Measurements from ENCODE around the gene POLK.
"Not testable (repeated sequence)": the region's sequence is repeated elsewhere in the genome, so short reads cannot be mapped to it uniquely, and the experiment has no call there.

The POLK gene

DNA sequence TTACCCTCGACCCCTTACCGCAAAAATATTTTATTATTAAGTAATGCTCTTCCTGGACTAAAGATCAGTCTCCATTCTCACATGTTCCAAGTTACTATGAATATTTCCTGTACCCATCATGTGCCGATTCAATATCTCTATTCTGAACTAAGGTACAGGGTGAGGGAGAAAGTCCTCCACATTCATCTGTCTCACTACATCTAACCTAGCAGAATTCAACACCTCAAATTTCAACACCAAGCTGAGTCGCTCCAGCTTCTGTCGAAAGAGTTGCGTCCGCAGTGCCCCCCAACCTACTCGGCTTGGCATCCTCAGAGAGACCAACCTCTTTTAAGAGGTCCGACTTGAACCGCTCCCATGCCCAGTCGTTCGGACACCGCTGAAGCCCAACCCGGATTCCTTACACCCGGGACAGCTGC lies 1.3 kb upstream of the POLK start:
- in situ Hi-C loops (cut with HindIII; ENCODE audit: low sequenced_read_pairs): no loop called here

DNA sequence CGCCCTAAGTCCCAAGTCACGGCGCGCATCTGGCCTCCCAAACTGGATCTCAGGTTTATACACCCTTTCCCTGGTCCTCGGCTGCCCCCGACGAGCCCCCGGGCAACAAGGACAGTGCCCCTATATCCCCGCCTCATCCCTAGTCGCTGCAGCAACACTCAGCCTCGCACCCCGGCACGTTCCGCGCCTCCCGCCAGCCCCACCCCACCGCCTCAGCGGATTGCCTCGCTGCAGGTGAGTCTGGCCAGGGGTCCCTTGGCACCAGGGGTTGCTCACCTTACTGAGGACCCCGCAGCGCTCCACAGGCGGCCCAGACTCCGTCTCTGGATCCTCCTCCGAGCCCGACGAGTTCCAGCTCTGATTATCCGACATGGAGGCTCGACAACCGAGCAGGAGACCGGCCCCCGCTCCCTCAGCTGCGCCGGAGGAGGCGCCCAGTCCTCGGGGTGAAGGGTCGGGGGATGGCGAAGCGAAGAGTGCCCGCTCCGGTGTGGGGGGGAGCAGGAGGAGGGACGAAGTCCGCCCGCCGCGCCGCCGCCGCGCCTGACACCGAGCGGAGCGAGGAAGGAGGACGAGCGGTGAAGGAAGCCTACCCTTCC lies 756 bp upstream of the POLK start:
- in situ Hi-C loops (cut with HindIII; ENCODE audit: low sequenced_read_pairs): no loop called here

DNA sequence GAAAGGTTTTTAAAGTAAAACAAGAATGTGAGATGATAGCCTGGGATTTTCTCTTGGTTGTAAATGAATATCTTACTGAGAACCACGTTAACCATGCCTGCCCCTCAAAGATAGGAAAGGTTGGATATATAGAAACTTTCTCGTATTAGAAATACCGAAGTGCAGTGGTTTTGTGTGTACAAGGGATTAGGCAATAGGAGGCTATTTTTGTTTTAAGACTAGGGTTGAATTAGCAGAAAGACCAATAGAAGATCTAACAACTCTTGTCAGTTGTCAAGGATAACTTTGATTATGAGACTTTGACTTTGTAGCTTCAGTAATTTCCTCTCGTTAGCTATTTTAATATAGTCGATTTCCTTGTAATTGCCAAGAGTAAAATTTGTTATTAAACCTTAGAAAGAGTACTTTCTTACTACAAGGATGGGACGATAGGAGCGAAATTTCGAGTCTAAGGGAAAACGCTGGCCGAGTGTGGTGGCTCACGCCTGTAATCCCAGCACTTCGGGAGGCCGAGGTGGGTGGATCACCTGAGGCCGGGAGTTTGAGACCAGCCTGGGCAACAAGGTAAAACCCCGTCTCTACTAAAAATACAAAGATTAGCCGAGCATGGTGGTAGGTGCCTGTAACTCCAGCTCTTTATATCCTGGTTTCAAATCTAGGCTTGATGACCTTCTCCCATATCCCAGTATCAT lies 838 bp downstream of the POLK start:
- in situ Hi-C loops (cut with HindIII; ENCODE audit: low sequenced_read_pairs): no loop called here

DNA sequence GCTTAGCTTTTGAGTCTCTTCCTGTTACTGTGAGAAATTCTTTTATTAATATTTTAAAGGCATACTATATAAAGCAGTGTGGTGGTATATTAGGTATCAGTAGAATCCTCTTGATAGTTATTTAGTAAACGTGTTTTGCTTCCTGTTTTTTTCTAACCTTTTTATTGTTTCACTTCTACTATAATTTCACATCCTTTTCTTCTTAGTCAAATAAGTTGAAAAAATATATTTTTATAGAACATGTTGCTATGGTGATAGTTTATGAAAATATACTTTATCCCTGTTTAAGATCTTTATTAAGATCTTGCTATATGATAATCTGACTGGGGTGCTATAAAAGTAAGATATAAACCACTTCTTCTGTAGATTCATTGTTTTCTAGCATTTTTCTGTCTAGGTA lies 2.1 kb downstream of the POLK start:
- in situ Hi-C loops (cut with HindIII; ENCODE audit: low sequenced_read_pairs): no loop called here

DNA sequence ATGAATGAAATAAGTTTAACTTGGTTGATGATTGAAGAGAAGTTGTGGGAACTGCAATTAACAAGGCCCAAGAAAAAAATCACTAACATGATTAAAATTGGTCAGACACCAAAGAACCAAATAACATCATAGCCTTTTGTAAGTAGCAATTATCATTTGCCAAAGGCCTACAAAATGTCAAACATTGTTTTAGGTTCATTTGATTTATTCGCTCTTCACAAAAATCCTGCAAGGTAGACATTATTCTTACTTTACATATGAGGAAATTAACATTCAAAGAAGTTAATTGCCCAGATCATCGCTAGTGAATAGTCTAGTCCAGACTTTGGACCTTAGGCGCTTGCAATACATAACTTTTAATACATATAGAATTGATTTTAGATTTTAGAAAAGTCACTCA lies 2.6 kb downstream of the POLK start:
- in situ Hi-C loops (cut with HindIII; ENCODE audit: low sequenced_read_pairs): no loop called here

DNA sequence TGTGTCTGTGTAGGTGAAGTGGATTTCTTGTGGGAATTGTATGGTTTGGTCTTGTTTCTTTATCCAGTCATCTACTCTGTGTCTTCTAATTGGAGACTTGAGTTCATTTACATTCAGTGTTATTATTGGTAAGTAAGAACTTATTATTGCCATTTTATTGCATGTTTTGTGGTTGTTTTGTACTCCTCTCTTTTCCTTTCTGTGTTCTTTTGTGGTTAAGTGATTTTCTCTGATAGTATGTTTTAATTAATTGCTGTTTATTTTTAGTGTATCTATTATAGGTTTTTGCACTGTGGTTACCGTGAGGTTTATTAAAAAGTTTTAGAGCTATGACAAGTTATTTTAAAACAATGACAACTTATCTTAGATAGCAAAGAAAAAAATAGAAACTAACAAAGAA lies 8.1 kb downstream of the POLK start:
- in situ Hi-C loops (cut with HindIII; ENCODE audit: low sequenced_read_pairs): no loop called here

DNA sequence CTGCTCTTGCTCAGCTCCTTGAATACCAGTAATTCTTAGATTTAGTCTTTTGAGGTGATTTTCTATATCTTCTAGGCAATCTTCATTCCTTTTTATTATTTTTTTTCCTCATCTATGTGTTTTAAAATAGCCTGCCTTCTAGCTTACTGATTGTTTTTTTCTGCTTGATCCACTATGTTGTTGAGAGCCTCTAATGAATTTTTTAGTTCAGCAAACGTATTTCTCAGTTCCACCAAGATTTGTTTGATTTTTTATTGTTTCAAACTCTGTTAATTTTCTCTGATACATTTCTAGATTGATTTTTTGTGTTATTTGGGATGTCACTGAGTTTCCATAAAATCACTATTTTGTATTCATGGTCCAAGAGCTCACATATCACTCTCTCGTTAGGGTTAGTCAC lies 9.5 kb downstream of the POLK start:
- in situ Hi-C loops (cut with HindIII; ENCODE audit: low sequenced_read_pairs): no loop called here

DNA sequence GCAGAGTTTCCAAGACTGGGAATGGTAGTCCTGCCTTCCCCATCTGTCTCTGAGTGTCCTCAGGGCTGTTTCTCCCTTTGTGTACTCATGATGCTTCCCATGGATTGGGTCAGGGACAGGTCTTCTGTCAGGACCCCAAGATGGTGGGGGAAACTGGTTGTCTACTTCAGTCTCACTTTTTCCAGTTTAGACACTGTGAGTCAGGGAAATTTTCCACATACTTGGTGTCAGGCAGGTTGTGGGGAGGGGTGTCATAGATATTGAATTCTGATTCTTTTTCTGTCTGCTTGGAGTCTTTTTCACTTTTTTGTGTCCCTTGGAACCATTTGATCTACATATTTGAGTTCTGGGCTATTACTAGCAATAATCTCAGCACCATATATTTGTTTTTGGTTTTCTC lies 10.3 kb downstream of the POLK start:
- in situ Hi-C loops (cut with HindIII; ENCODE audit: low sequenced_read_pairs): no loop called here

DNA sequence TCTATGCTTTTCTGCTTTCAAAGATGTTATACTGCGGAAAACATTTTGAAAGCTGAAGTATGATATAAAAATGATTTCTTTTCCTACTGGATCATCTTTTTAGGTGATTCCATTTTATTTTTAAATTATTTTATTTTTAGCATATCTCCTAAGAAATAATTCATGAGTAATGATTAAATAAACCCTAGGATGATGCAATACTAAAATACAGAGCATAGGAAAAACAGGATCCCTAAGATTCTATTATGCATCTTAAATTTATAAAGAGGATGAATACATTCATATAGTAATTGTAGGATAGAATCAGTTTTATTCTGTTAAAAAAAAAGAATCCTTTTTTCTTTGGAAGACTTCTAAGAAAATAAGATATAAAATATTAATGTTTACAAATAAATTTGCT lies 10.9 kb downstream of the POLK start:
- in situ Hi-C loops (cut with HindIII; ENCODE audit: low sequenced_read_pairs): no loop called here

DNA sequence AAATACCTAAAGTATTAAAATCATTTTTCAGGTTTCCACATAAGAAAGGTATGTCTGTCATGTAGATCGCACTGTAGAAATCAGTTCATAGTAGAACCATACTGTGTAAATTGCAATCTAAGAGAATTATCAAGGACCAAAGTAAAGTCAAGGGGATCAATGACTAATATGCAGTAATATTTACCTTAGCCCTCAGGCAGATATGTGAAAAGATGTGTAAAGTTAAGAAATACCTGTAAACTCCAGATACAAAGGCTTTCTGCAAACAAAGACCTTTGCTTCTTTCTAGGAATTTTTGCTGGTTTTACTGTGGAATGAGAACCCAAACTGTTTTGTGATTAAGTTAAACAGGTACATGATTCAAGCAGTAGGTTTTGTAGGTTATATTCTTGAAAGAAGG lies 11.6 kb downstream of the POLK start:
- in situ Hi-C loops (cut with HindIII; ENCODE audit: low sequenced_read_pairs): no loop called here

DNA sequence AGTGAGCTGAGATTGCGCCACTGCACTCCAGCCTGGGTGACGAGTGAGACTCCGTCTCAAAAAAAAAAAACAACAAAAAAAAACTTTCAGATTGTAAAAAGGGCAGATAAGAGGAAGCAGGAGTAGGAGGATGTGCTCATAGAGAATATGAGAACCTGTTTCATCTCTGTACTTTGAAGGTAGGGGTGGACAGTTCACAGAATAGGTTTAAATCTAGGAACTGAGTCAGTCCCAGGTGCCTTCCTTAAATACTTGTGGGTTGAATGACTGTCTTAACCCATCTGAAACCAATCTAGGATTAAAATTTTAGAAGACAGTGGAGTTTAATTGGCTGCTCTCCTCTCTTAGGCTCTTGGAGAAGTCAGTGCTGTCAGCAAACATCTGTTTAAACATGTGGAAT lies 12.4 kb downstream of the POLK start:
- in situ Hi-C loops (cut with HindIII; ENCODE audit: low sequenced_read_pairs): no loop called here

DNA sequence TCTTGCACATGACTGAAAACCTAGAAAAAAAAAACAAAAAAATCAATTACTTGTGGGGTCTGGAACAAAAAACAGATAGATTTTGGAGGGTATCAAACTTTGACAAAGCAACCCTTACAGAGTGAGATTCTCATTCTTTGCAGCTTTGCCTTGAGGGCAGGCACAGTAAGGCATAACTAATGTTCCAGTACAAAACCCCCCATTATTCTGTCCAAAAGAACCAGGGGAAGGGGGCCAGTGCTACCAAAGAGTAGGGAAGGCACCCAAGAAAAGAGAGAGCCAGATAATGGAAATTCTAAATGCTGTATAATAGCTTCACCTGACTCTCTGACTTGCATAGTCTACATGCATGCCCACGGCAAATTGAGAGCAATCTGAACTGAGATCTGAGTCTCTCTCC lies 12.9 kb downstream of the POLK start:
- in situ Hi-C loops (cut with HindIII; ENCODE audit: low sequenced_read_pairs): no loop called here

DNA sequence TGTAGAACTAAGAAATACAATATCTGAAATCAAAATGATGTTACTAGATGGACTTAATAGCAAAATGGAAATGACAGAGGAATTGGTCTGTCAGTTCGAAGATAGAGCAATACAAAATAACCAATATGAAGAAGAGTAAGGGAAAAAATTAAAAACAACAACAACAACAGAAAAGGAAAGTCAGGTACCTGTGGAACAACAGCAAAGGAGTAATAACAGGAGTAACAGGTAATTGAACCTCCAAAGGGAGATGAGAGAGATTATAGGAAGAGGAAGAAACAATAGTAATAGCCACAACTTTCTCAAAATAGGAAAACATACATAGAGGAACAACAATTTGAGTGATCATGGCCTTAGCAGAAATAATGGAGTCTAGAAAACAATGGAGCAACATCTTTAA lies 13.7 kb downstream of the POLK start:
- in situ Hi-C loops (cut with HindIII; ENCODE audit: low sequenced_read_pairs): no loop called here

DNA sequence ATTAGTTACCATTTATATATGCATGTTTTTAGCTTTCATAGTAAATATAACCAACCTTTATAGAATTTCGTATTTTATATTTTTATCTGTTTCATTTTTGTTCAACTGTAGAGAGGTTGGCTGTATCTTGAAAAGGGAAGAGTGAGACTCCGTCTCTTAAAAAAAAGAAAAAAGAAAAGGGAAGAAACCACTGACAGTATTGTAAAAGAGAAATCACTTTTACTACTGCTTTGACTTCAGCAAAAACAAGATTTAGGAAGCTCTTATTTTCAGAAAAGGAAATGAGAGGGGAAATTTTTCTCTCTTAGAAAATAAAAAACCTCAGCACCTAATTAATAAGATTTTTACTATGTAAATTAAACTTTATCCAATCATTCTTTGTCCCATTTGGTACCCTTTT lies 14.4 kb downstream of the POLK start:
- in situ Hi-C loops (cut with HindIII; ENCODE audit: low sequenced_read_pairs): no loop called here

DNA sequence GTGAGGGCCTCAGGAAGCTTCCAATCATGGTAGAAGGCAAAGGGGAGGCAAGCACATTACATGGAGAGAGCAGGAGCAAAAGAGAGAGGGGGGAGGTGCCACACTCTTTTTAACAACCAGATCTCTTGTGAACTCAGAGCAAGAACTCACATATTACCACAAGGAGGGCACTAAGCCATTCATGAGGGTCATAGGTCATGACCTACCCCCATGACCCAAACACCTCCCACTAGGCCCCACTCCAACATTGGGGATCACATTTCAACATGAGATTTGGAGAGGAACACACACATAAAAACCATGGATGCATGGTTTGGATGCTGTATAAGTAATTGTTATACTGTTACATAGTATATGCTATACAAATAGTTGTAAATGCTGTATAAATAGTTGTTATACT lies 17.5 kb downstream of the POLK start:
- in situ Hi-C loops (cut with HindIII; ENCODE audit: low sequenced_read_pairs): no loop called here

DNA sequence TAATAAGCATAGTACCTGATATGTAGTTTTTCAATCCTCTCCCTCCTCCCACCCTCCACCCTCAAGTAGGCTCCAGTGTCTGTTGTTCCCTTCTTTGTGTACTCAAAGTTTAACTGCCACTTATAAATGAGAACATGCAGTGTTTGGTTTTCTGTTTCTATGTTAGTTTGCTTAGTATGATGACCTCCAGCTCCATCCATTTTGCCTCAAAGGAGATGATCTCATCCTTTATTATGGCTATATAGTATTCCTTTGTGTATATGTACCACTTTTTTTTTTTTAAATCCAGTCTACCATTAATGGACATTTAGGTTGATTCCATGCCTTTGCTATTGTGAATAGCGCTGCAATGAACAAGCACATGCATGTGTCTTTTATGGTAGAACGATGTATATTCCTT lies 20.5 kb downstream of the POLK start:
- in situ Hi-C loops (cut with HindIII; ENCODE audit: low sequenced_read_pairs): no loop called here

DNA sequence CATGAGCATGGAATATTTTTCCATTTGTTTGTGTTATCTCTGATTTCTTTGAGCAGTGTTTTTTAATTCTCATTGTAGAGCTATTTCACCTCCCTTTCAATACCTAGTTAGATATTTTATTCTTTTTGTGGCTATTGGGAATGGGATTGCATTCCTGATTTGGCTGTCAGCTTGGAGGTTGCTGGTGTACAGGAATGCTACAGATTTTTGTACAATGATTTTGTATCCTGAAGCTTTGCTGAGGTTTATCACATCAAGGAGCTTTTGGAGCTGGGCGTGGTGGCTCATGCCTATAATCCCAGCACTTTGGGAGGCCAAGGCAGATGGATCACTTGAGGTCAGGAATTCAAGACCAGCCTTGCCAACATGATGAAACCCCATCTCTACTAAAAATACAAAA lies 22.0 kb downstream of the POLK start:
- in situ Hi-C loops (cut with HindIII; ENCODE audit: low sequenced_read_pairs): not testable (repeated sequence)

DNA sequence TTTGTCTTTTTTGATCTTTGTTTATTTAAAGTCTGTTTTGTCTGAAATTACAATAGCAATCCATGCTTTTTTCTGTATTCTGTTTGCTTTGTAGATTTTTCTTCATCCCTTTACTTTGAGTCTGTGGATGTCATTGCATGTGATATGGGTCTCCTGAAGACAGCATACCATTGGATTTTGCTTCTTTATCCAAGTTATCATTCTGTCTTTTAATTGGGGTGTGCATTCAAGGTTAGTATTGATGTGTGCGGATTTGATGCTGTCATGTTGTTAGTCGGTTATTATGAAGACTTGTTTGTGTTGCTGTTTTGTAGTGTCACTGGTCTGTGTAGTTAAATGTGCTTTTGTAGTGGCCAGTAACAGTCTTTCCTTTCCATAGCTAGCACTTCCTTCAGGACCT lies 23.0 kb downstream of the POLK start:
- in situ Hi-C loops (cut with HindIII; ENCODE audit: low sequenced_read_pairs): no loop called here

DNA sequence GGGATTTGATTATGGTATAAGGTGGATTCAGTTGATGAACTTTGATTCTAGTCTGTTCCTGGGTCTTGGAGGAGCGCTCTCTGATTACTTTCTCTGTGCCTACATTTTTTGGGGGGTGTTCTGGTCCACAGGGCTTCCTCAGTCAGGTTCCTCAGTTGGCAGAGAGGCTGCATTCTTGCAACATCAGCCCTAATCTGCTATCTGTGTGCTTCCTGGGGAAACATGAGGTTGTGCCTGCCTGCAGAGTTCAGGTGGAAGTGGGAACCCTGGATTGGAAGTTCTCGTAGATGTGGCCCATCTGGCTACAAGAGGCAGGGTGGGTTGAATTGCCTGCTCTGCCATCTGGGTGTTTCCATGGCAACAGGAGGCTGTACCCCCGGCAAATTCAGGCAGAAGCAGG lies 24.5 kb downstream of the POLK start:
- in situ Hi-C loops (cut with HindIII; ENCODE audit: low sequenced_read_pairs): no loop called here

DNA sequence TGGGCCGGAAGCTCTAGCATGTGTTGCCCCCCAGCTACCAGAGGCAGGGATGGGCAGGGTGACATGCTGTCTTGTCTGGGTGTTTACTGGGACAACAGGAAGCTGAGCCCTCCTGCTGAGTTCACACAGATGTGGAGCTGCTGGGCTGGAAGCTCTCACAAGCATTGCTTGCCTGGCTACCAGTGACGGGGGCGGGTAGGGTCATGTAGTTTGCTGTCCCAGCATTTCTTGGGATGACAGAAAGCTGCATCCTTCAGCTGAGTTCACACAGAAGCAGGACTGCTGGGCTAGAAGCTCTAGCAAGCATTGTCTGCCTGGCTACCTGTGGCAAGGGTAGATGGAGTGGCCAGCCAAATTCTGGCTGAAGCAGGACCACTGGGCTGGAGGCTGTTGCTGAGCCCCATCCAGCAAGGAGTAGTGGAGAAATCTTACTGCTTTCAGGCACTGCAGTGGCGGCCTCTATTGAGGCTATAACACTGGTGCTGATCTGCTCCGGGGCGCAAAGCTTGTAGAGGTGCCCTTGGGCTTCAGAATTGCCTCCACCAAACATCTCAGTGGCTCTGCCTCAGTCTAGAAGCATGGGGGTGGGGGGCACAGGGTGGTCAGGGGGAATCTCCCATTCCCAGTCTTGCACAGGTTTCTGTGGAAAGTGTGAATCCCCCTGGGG lies 25.1 kb downstream of the POLK start:
- in situ Hi-C loops (cut with HindIII; ENCODE audit: low sequenced_read_pairs): no loop called here

DNA sequence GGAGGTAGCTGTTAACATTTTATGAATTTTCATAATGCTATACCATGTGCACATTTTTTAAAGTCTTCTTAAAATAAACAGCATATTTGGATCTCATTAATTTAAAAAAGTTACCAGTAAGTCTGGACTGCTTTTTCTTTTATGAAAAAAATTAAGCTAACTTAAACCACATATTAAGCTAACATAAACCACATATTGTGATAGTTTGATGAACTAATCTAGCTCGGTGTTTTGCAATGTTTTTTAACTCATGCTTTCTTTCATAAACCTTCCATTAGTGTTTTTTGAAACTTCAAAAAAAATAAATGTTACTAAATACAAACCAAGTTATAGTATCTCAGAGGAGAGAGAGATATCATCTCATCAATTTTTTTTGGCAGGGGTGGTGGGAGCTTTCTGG lies 26.5 kb downstream of the POLK start:
- in situ Hi-C loops (cut with HindIII; ENCODE audit: low sequenced_read_pairs): no loop called here

DNA sequence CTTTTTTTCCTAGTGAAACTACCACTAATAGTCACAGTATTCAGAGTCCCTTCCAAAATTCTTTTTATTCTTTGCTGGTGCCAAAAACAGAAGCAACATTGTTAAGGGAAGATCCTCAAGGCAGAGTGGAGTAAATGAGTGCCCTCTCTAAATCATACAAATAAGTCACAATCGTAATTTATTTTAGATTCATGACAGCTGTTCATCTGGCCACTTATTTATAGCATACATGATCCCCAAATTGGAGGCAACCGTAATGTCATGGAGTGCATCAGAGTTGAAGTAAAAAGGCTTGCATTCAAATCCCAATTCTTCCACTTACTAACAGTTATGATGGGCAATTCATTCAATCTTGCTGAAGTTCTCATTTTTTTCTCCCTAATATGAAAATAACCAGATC lies 33.4 kb downstream of the POLK start:
- in situ Hi-C loops (cut with HindIII; ENCODE audit: low sequenced_read_pairs): no loop called here

DNA sequence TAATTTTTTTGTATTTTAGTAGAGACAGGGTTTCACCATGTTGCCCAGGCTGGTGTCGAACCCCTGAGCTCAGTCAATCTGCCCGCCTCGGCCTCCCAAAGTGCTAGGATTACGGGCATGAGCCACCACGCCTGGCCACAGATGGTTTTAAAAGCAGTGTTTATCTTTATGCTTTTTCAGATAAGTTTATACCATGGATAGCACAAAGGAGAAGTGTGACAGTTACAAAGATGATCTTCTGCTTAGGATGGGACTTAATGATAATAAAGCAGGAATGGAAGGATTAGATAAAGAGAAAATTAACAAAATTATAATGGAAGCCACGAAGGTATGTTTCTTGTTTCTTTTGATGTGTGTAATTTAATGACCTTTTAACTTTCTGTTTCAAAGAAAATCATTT lies 35.1 kb downstream of the POLK start:
- in situ Hi-C loops (cut with HindIII; ENCODE audit: low sequenced_read_pairs): no loop called here
